Esophagus squamous epithelium (tissue), 4 donors: Measurements from ENCODE around the gene STX3.

Experiments
- CTCF ChIP-seq, 6 experiments: fragments of 450-650 bp in 4 of 6; fragments of 200-600 bp in 2 of 6; sonication (generic) in 2 of 6; IDR thresholded peaks; one replicate each; pipeline ENCODE4 v1.5.1; 2016 to 2019; ENCODE audit warnings: antibody characterized with exemption in 6 of 6, mild to moderate bottlenecking in 4 of 6, moderate library complexity in 4 of 6
- POLR2A ChIP-seq, 4 donors: fragments of 450-650 bp; IDR thresholded peaks; one replicate each; pipeline ENCODE4 v1.6.1; 2017; ENCODE audit warnings: antibody characterized with exemption in 4 of 4, mild to moderate bottlenecking in 4 of 4, moderate library complexity in 3 of 4

GRCh38 chr11:59758401-59759037 lies 3.3 kb downstream of the STX3 start:
- no peak for TF ChIP-seq CTCF (IDR thresholded peaks at IDR 0.05)
- TF ChIP-seq POLR2A (IDR thresholded peaks at IDR 0.05) = no peak
